ENCODE results near the gene ARHGAP9. TPM values are rescaled to one million over a fixed set of nuclear protein-coding genes. Genes with fewer than 3 reads are reported as not detected.

Gene ARHGAP9
- total and polyA plus RNA-seq, 8 donors: 2.3 to 28.1 (median 6.7) TPM; not detected in 1

DNA sequence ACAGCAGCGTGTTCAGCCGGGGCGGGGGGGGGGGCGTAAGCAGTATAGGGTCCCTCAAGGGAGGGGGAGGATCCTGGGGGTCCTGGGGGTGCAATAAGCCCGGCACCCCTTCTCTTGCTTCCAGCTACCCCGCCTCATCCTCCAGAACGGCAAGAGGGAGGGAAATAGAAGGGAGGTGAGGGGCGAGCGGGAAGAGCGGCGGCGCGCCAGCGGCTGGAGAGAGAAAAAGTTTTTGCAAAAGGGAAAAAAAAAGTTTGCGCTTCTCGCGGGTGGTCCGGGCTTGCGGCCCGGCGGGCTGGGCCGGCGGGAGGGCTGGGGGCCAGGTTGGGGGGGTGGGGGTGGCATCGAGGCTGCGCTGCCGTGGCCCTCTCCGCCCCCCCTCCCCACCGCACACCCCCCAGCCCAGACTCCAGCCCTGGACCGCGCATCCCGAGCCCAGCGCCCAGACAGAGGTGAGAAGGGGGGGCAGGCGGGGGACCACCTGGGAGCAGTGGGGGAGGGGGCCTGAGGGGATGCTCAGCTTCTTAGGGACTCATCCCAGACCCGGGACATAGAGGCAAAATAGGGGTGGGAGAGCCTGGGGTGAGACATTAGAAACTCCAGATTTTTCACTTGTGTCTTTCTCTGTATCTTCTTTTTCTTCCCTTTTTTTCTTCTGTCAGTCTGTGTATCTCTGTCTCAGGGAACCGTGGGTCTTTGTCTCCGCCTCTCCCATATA lies 19.8 kb downstream of the ARHGAP9 start, which contains the start of gene GLI1:
Gene GLI1, plus strand, starts transcription at position 36 of the 718 bp plus-strand sequence. CDS start 3,907 bp downstream, outside the sequence.
- peak in 1 of 2 donors; percentile 59 for DNase-seq
- peak within 1 kb of the TSS; percentile 51 to 81 (median 79) for H3K27ac ChIP-seq
- peaks cover 0 to 42% (median 13%) of the 10 kb centered on the region in 3 donors for H3K27me3 ChIP-seq
- intact Hi-C loops (cut with DNase I; ENCODE audit: low total_unique reads): no loop called here
- H3K4me1 ChIP-seq: peaks cover 30 to 53% (median 43%) of the 10 kb centered on the region in 4 donors
- no peaks in the 10 kb centered on the region for H3K36me3 ChIP-seq
- WGBS, 5 donors: 1 to 2% (median 1%) methylated on average over 21 to 36 of the region's 36 CpGs
- peak within 1 kb of the TSS; percentile 55 to 69 (median 61) for H3K4me3 ChIP-seq
- TF ChIP-seq EP300 (IDR thresholded peaks at IDR 0.05): no peak
- H3K9me3 ChIP-seq: no peaks in the 10 kb centered on the region

DNA sequence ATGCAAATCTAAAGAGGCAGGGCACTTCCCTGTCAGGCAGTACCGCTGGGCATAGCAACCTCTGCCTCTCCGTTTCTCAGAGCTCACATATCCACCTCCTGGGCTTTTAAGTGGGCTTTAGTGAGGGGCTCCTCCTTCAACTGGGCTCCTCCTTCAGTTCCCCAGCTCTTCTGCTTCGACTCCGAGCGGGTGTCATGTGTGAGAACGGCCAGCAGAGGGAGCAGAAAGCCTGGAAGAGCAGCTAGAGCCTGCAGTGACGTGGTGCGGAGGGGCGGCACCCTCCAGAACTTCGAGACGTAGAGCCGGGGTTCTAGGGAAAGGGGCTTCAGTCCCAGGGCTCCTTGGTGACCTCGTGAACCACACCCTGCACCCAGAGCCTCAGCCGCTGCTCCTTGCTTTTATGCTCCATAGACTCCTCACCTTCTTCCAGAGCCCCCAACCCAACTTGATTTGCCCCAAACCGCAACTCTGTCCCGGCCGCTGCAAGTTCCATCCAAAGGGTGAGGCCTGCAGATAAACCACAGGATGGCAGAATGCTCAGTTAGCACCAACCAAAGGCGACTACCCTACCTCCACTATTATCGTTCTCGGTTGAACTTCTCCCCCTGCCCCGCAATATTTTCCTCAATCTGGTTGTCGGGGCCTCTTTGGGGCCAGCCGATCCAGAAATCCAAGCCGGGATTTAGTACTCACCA lies 20.5 kb downstream of the ARHGAP9 start:
- Histone ChIP-seq H3K27ac (peak overlapping the region; percentile 51 to 81 (median 73)), H3K27me3 (peaks cover 0 to 43% (median 13%) of the 10 kb centered on the region in 3 donors), H3K4me3 (peak overlapping the region; percentile 55 to 69 (median 61)), H3K9me3 (no peaks in the 10 kb centered on the region), H3K36me3 (no peaks in the 10 kb centered on the region), H3K4me1 (peaks cover 30 to 53% (median 43%) of the 10 kb centered on the region in 4 donors)
- DNase-seq: peak; percentile 94 to 98
- TF ChIP-seq, protein P1, sequence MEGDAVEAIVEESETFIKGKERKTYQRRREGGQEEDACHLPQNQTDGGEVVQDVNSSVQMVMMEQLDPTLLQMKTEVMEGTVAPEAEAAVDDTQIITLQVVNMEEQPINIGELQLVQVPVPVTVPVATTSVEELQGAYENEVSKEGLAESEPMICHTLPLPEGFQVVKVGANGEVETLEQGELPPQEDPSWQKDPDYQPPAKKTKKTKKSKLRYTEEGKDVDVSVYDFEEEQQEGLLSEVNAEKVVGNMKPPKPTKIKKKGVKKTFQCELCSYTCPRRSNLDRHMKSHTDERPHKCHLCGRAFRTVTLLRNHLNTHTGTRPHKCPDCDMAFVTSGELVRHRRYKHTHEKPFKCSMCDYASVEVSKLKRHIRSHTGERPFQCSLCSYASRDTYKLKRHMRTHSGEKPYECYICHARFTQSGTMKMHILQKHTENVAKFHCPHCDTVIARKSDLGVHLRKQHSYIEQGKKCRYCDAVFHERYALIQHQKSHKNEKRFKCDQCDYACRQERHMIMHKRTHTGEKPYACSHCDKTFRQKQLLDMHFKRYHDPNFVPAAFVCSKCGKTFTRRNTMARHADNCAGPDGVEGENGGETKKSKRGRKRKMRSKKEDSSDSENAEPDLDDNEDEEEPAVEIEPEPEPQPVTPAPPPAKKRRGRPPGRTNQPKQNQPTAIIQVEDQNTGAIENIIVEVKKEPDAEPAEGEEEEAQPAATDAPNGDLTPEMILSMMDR (IDR thresholded peaks at IDR 0.05): peak in 5 of 7 experiments; percentile 96 to 98 (median 97)
- TF ChIP-seq EP300 (IDR thresholded peaks at IDR 0.05) (no peak), POLR2A (IDR thresholded peaks at IDR 0.05) (no peak), POLR2AphosphoS5 (IDR thresholded peaks at IDR 0.05) (peak in 2 of 3 donors; percentile 13 to 52)
- intact Hi-C loops (cut with DNase I; ENCODE audit: low total_unique reads): no loop called here
- 0 to 1% (median 0%) methylated on average over 19 to 24 of the region's 24 CpGs for WGBS, 5 donors

DNA sequence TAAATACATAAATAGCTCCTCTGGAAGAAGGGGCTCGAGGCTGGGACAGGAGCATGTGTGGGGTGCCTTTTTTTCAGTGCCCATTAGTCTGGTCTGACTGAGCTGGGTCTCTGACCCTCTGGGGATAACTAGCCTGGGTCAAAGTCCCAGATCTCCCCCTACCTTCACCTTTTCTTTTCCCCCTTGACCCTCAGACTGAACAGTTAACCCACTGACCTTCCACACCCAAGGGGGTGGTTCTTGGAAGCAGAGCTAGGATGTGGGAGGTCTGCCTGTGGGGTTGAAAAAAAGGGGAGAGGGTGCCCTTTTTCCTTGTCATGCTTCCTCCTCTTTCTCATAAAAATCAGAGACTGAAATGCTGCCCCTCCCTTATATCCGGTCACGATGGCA lies 21.0 kb downstream of the ARHGAP9 start:
- no peaks in the 10 kb centered on the region for H3K9me3 ChIP-seq
- H3K27me3 ChIP-seq: peaks cover 0 to 43% (median 13%) of the 10 kb centered on the region in 3 donors
- WGBS, 5 donors: 27 to 29% (median 28%) methylated on average over 3 of the region's 3 CpGs
- TF ChIP-seq, protein P1 (IDR thresholded peaks at IDR 0.05): no peak
- TF ChIP-seq EP300 (IDR thresholded peaks at IDR 0.05) (no peak), POLR2A (IDR thresholded peaks at IDR 0.05) (no peak), POLR2AphosphoS5 (IDR thresholded peaks at IDR 0.05) (no peak)
- H3K36me3 ChIP-seq: no peaks in the 10 kb centered on the region
- H3K4me1 ChIP-seq: peaks cover 30 to 53% (median 43%) of the 10 kb centered on the region in 4 donors
- H3K4me3 ChIP-seq: peak overlapping the region; percentile 55 to 69 (median 61)
- DNase-seq: no peak
- peak overlapping the region; percentile 26 to 81 (median 73) for H3K27ac ChIP-seq
- intact Hi-C loops (cut with DNase I; ENCODE audit: low total_unique reads): no loop called here

DNA sequence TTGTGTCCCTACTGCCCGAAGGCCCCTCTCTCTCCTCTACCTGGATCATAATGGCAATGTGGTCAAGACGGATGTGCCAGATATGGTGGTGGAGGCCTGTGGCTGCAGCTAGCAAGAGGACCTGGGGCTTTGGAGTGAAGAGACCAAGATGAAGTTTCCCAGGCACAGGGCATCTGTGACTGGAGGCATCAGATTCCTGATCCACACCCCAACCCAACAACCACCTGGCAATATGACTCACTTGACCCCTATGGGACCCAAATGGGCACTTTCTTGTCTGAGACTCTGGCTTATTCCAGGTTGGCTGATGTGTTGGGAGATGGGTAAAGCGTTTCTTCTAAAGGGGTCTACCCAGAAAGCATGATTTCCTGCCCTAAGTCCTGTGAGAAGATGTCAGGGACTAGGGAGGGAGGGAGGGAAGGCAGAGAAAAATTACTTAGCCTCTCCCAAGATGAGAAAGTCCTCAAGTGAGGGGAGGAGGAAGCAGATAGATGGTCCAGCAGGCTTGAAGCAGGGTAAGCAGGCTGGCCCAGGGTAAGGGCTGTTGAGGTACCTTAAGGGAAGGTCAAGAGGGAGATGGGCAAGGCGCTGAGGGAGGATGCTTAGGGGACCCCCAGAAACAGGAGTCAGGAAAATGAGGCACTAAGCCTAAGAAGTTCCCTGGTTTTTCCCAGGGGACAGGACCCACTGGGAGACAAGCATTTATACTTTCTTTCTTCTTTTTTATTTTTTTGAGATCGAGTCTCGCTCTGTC lies 22.8 kb downstream of the ARHGAP9 start:
- Histone ChIP-seq H3K27ac (no peak overlapping the region), H3K27me3 (peaks cover 0 to 47% (median 13%) of the 10 kb centered on the region in 3 donors), H3K4me1 (peaks cover 21 to 50% (median 33%) of the 10 kb centered on the region in 4 donors), H3K4me3 (no peak overlapping the region), H3K9me3 (no peaks in the 10 kb centered on the region), H3K36me3 (no peaks in the 10 kb centered on the region)
- intact Hi-C loops (cut with DNase I; ENCODE audit: low total_unique reads): no loop called here
- no peak for DNase-seq
- 86 to 93% (median 92%) methylated on average over 6 of the region's 6 CpGs for WGBS, 5 donors
- no peak for TF ChIP-seq POLR2A (IDR thresholded peaks at IDR 0.05)
- TF ChIP-seq, protein P1 (IDR thresholded peaks at IDR 0.05): no peak
- no peak for TF ChIP-seq EP300 (IDR thresholded peaks at IDR 0.05)
- TF ChIP-seq POLR2AphosphoS5 (IDR thresholded peaks at IDR 0.05): no peak

Data from stomach (tissue), 9 donors.